ENCODE measurements around the gene STAP1. TPM values are rescaled to one million over a fixed set of nuclear protein-coding genes. Genes with fewer than 3 reads are reported as not detected.
"Not testable (repeated sequence)": the region's sequence is repeated elsewhere in the genome, so short reads cannot be mapped to it uniquely, and the experiment has no call there.

STAP1 gene
- not detected in 2 replicates for total RNA-seq (2014; rRNA removed; shearing (Covaris generic))
- polyA plus RNA-seq (2015; cell fraction: cytosol; rRNA removed) = not detected in 2 replicates
- polyA plus RNA-seq (2015; cell fraction: nucleus; rRNA removed) = not detected in 2 replicates

- DNase-seq (ENCODE audit: low read depth, low spot score) = no peak
- in situ Hi-C loops (cut with HindIII; ENCODE audit: low pct_unique_long_range_greater_than_20kb, low sequenced_read_pairs) = no loop called here
These were observed at the start of gene STAP1 for GRCh38 chr4:67558493-67558892. Gene STAP1 (plus strand): TSS chr4:67558727. CDS start chr4:67558810, 83 bp downstream.

GRCh38 chr4:67512501-67512900 is 46.0 kb upstream of the STAP1 start:
- DNase-seq (ENCODE audit: low read depth, low spot score) = no peak
- in situ Hi-C loops (cut with HindIII; ENCODE audit: low pct_unique_long_range_greater_than_20kb, low sequenced_read_pairs) = no loop called here

GRCh38 chr4:67520141-67520540 is 38.4 kb upstream of the STAP1 start:
- no peak for DNase-seq (ENCODE audit: low read depth, low spot score)
- in situ Hi-C loops (cut with HindIII; ENCODE audit: low pct_unique_long_range_greater_than_20kb, low sequenced_read_pairs) = no loop called here

GRCh38 chr4:67521506-67521905 is 37.0 kb upstream of the STAP1 start:
- DNase-seq (ENCODE audit: low read depth, low spot score) = no peak
- in situ Hi-C loops (cut with HindIII; ENCODE audit: low pct_unique_long_range_greater_than_20kb, low sequenced_read_pairs) = no loop called here

GRCh38 chr4:67522230-67522629 is 36.3 kb upstream of the STAP1 start:
- in situ Hi-C loops (cut with HindIII; ENCODE audit: low pct_unique_long_range_greater_than_20kb, low sequenced_read_pairs) = no loop called here
- no peak for DNase-seq (ENCODE audit: low read depth, low spot score)

- in situ Hi-C loops (cut with HindIII; ENCODE audit: low pct_unique_long_range_greater_than_20kb, low sequenced_read_pairs) = no loop called here
- DNase-seq (ENCODE audit: low read depth, low spot score) = no peak
These were observed 35.5 kb upstream of the STAP1 start for GRCh38 chr4:67522851-67523671.

- DNase-seq (ENCODE audit: low read depth, low spot score); in situ Hi-C loops (cut with HindIII; ENCODE audit: low pct_unique_long_range_greater_than_20kb, low sequenced_read_pairs): not testable (repeated sequence)
These were observed 34.4 kb upstream of the STAP1 start for GRCh38 chr4:67524140-67524539.

- in situ Hi-C loops (cut with HindIII; ENCODE audit: low pct_unique_long_range_greater_than_20kb, low sequenced_read_pairs) = no loop called here
- no peak for DNase-seq (ENCODE audit: low read depth, low spot score)
These were observed 27.1 kb upstream of the STAP1 start for GRCh38 chr4:67531379-67531962.

GRCh38 chr4:67532397-67532796 is 26.1 kb upstream of the STAP1 start:
- in situ Hi-C loops (cut with HindIII; ENCODE audit: low pct_unique_long_range_greater_than_20kb, low sequenced_read_pairs); DNase-seq (ENCODE audit: low read depth, low spot score): not testable (repeated sequence)

- in situ Hi-C loops (cut with HindIII; ENCODE audit: low pct_unique_long_range_greater_than_20kb, low sequenced_read_pairs) = no loop called here
- no peak for DNase-seq (ENCODE audit: low read depth, low spot score)
These were observed 25.4 kb upstream of the STAP1 start for GRCh38 chr4:67533112-67533511.

- no peak for DNase-seq (ENCODE audit: low read depth, low spot score)
- in situ Hi-C loops (cut with HindIII; ENCODE audit: low pct_unique_long_range_greater_than_20kb, low sequenced_read_pairs) = no loop called here
These were observed 23.2 kb upstream of the STAP1 start for GRCh38 chr4:67535280-67535840.

- in situ Hi-C loops (cut with HindIII; ENCODE audit: low pct_unique_long_range_greater_than_20kb, low sequenced_read_pairs) = no loop called here
- DNase-seq (ENCODE audit: low read depth, low spot score) = no peak
These were observed 18.7 kb upstream of the STAP1 start for GRCh38 chr4:67539830-67540229.

- in situ Hi-C loops (cut with HindIII; ENCODE audit: low pct_unique_long_range_greater_than_20kb, low sequenced_read_pairs) = no loop called here
- DNase-seq (ENCODE audit: low read depth, low spot score) = no peak
These were observed 16.5 kb upstream of the STAP1 start for GRCh38 chr4:67542076-67542475.

GRCh38 chr4:67545199-67546003 is 13.1 kb upstream of the STAP1 start, which contains the start of gene CENPC:
Gene CENPC (minus strand): TSS chr4:67545503. CDS start chr4:67545355, 148 bp downstream.
- in situ Hi-C loops (cut with HindIII; ENCODE audit: low pct_unique_long_range_greater_than_20kb, low sequenced_read_pairs) = no loop called here
- peak; percentile 96 for DNase-seq (ENCODE audit: low read depth, low spot score)

GRCh38 chr4:67546004-67546356 is 12.5 kb upstream of the STAP1 start:
- DNase-seq (ENCODE audit: low read depth, low spot score) = peak; percentile 6
- in situ Hi-C loops (cut with HindIII; ENCODE audit: low pct_unique_long_range_greater_than_20kb, low sequenced_read_pairs) = no loop called here

GRCh38 chr4:67546971-67547370 is 11.6 kb upstream of the STAP1 start:
- DNase-seq (ENCODE audit: low read depth, low spot score) = no peak
- in situ Hi-C loops (cut with HindIII; ENCODE audit: low pct_unique_long_range_greater_than_20kb, low sequenced_read_pairs) = no loop called here

GRCh38 chr4:67549123-67549522 is 9.4 kb upstream of the STAP1 start:
- in situ Hi-C loops (cut with HindIII; ENCODE audit: low pct_unique_long_range_greater_than_20kb, low sequenced_read_pairs) = no loop called here
- DNase-seq (ENCODE audit: low read depth, low spot score) = peak; percentile 44

- in situ Hi-C loops (cut with HindIII; ENCODE audit: low pct_unique_long_range_greater_than_20kb, low sequenced_read_pairs) = no loop called here
- no peak for DNase-seq (ENCODE audit: low read depth, low spot score)
These were observed 8.1 kb upstream of the STAP1 start for GRCh38 chr4:67550451-67550850.

All from SK-MEL-5 (cell line).